Measurements from ENCODE around the gene RABAC1. TPM values are rescaled to one million over a fixed set of nuclear protein-coding genes. Genes with fewer than 3 reads are reported as not detected.
"Not testable (repeated sequence)": the region's sequence is repeated elsewhere in the genome, so short reads cannot be mapped to it uniquely, and the experiment has no call there.

The RABAC1 gene
- total and polyA plus RNA-seq, 5 donors from 2014 or later: 94.0 to 261 (median 222) TPM

DNA sequence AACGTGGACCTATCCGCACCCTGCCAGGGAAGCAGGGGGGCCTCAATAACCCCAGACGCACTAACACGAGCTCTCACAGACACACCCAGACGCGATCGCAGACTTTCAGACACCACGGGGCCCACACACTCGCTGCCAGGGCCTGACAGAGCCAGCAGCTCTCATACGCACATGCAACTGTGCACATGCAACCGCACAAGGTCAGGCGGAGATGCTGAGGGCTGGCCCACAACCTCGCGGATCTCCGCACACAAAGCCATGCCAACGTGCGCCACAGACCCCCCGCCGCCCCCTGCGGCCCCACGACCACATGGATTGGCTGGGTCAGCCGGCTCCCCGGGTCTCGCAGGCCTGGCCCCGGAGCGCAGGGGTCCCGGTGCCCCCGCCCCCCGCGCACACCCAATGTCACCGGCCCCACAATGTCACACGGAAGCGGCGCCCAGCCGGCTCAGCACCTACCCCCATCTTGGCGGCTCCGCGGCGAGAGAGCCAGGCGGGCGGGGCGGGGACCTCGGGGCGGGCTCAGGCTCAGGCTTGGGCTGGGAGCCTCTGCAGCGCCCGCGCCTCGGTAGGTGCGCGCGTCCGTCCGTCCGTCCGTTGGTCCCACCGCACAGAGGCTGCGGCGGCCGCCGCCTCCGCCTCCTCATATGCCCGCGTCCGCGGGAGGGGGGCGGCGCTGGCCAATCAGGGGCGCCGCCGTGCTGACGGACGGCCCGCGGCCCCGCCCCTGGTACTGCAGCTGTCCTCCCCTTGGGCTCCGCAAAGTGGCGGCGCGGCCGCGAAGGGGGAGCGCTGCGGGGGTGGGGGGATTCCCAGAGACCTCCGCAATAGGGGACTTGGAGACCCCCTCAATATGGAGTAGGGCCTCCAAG, 34.7 kb upstream of the RABAC1 start, which contains the start of gene ATP1A3:
Gene ATP1A3, minus strand, starts transcription at position 619 of the 872 bp plus-strand sequence. Its CDS starts 154 bp downstream, at position 465.
- peak; percentile 58 to 66 (median 63) for DNase-seq
- Histone ChIP-seq H3K4me1 (ENCODE audit: control insufficient read depth, insufficient read depth, low read length, poor library complexity, severe bottlenecking) (peaks cover 32% of the 10 kb centered on the region), H3K36me3 (ENCODE audit: control insufficient read depth, insufficient read depth, low read length) (no peaks in the 10 kb centered on the region), H3K4me3 (ENCODE audit: low read depth, low read length) (peak within 1 kb of the TSS; percentile 57), H3K27me3 (ENCODE audit: control insufficient read depth, insufficient read depth, low read length) (peaks cover 13% of the 10 kb centered on the region), H3K9me3 (ENCODE audit: control insufficient read depth in 2 of 2, low read length in 2 of 2) (no peaks in the 10 kb centered on the region), H3K27ac (ENCODE audit: insufficient read depth, low read length, poor library complexity, severe bottlenecking) (no peak within 1 kb of the TSS)
- peaks cover 0 to 5% (median 0%) of the 10 kb centered on the region in 7 donors for H3K9me3 Mint-ChIP-seq
- peak within 1 kb of the TSS in 2 of 3 donors; percentile 7 to 78 for H3K27ac Mint-ChIP-seq
- H3K27me3 Mint-ChIP-seq: peaks cover 27% of the 10 kb centered on the region
- peaks cover 0 to 43% (median 15%) of the 10 kb centered on the region in 4 donors for H3K4me1 Mint-ChIP-seq
- H3K4me3 Mint-ChIP-seq: peak within 1 kb of the TSS; percentile 85 to 92 (median 87)
- peaks cover 3% of the 10 kb centered on the region for H3K36me3 Mint-ChIP-seq
- ATAC-seq (ENCODE audit: low read depth in 2 of 2): peak; percentile 67 to 76

DNA sequence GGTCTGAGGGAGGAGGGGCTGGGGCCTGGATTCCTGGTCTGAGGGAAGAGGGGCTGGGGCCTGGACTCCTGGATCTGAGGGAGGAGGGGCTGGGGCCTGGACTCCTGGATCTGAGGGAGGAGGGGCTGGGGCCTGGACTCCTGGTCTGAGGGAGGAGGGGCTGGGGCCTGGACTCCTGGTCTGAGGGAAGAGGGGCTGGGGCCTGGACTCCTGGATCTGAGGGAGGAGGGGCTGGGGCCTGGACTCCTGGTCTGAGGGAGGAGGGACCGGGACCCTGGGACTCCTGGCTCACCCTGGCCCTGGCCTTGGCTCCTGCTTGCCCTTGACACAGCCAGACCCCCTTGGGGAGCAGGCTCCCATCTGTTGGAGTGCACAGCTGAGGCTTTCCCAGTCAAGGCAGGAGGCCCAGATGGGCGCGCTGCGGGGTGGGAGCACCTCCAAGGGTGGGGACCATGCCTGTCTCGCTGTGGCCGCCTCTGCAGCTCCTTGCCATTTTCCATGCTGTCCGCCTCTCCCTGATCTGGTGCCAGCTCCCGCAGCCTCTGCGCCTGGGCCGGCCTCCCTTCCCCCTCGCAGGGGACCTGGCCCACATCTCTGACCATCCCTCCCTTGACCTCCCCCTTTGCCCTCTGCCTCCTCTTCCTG, 32.9 kb upstream of the RABAC1 start:
- H3K27me3 Mint-ChIP-seq: peaks cover 14% of the 10 kb centered on the region
- not testable (repeated sequence) for H3K9me3 Mint-ChIP-seq; DNase-seq; H3K27ac ChIP-seq (ENCODE audit: insufficient read depth, low read length, poor library complexity, severe bottlenecking); ATAC-seq (ENCODE audit: low read depth in 2 of 2); H3K36me3 ChIP-seq (ENCODE audit: control insufficient read depth, insufficient read depth, low read length); H3K9me3 ChIP-seq (ENCODE audit: control insufficient read depth in 2 of 2, low read length in 2 of 2); H3K4me3 ChIP-seq (ENCODE audit: low read depth, low read length)
- Histone ChIP-seq H3K4me1 (ENCODE audit: control insufficient read depth, insufficient read depth, low read length, poor library complexity, severe bottlenecking) (peaks cover 19% of the 10 kb centered on the region), H3K27me3 (ENCODE audit: control insufficient read depth, insufficient read depth, low read length) (peaks cover 11% of the 10 kb centered on the region)
- peaks cover 11% of the 10 kb centered on the region for H3K36me3 Mint-ChIP-seq
- peak overlapping the region in 1 of 3 donors; percentile 27 for H3K27ac Mint-ChIP-seq
- peak overlapping the region in 1 of 4 donors; percentile 75 for H3K4me3 Mint-ChIP-seq
- peaks cover 0 to 32% (median 15%) of the 10 kb centered on the region in 4 donors for H3K4me1 Mint-ChIP-seq

- H3K4me1 Mint-ChIP-seq: peaks cover 0 to 22% (median 10%) of the 10 kb centered on the region in 4 donors
- no peak overlapping the region for H3K4me3 ChIP-seq (ENCODE audit: low read depth, low read length)
- H3K36me3 Mint-ChIP-seq: peaks cover 13% of the 10 kb centered on the region
- H3K27ac Mint-ChIP-seq: no peak overlapping the region
- H3K4me1 ChIP-seq (ENCODE audit: control insufficient read depth, insufficient read depth, low read length, poor library complexity, severe bottlenecking): peaks cover 19% of the 10 kb centered on the region
- no peaks in the 10 kb centered on the region for H3K36me3 ChIP-seq (ENCODE audit: control insufficient read depth, insufficient read depth, low read length)
- no peak for DNase-seq
- no peak overlapping the region for H3K27ac ChIP-seq (ENCODE audit: insufficient read depth, low read length, poor library complexity, severe bottlenecking)
- peak overlapping the region in 1 of 4 donors; percentile 59 for H3K4me3 Mint-ChIP-seq
- H3K9me3 ChIP-seq (ENCODE audit: control insufficient read depth in 2 of 2, low read length in 2 of 2): no peaks in the 10 kb centered on the region
- peaks cover 5% of the 10 kb centered on the region for H3K27me3 Mint-ChIP-seq
- ATAC-seq (ENCODE audit: low read depth in 2 of 2): no peak
- H3K27me3 ChIP-seq (ENCODE audit: control insufficient read depth, insufficient read depth, low read length): peaks cover 6% of the 10 kb centered on the region
- peaks cover 0 to 4% (median 0%) of the 10 kb centered on the region in 7 donors for H3K9me3 Mint-ChIP-seq
Observed at GRCh38 chr19:41991025-41991424, 31.9 kb upstream of the RABAC1 start.

GRCh38 chr19:41990615-41991014, 31.5 kb upstream of the RABAC1 start:
- DNase-seq: no peak
- Histone ChIP-seq H3K9me3 (ENCODE audit: control insufficient read depth in 2 of 2, low read length in 2 of 2) (no peaks in the 10 kb centered on the region), H3K27me3 (ENCODE audit: control insufficient read depth, insufficient read depth, low read length) (peaks cover 6% of the 10 kb centered on the region), H3K4me3 (ENCODE audit: low read depth, low read length) (no peak overlapping the region), H3K4me1 (ENCODE audit: control insufficient read depth, insufficient read depth, low read length, poor library complexity, severe bottlenecking) (peaks cover 19% of the 10 kb centered on the region), H3K27ac (ENCODE audit: insufficient read depth, low read length, poor library complexity, severe bottlenecking) (no peak overlapping the region), H3K36me3 (ENCODE audit: control insufficient read depth, insufficient read depth, low read length) (no peaks in the 10 kb centered on the region)
- H3K36me3 Mint-ChIP-seq: peaks cover 13% of the 10 kb centered on the region
- H3K9me3 Mint-ChIP-seq: peaks cover 0 to 4% (median 0%) of the 10 kb centered on the region in 7 donors
- no peak overlapping the region for H3K4me3 Mint-ChIP-seq
- peaks cover 0 to 22% (median 9%) of the 10 kb centered on the region in 4 donors for H3K4me1 Mint-ChIP-seq
- ATAC-seq (ENCODE audit: low read depth in 2 of 2): no peak
- peaks cover 5% of the 10 kb centered on the region for H3K27me3 Mint-ChIP-seq
- H3K27ac Mint-ChIP-seq: no peak overlapping the region

DNA sequence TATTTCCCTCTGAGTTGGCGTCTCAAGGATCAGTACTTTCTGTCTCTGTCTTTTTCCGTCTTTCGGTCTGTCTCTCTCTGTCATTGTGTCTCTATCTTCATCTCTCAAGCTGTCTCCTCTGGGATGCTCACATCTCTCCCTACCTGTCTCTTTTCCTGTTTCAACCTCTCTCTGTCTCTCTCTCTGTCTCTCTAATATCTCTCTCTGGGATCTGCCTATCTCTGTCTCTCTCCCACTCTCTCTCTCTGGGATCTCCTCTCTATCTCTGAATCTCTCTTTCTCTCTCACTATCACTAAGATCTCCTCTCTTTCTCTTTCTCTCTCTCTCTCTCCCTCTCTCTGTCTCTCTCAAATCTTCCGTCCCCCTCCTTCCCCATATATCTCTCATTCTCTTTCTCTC, 30.9 kb upstream of the RABAC1 start:
- DNase-seq: no peak

DNA sequence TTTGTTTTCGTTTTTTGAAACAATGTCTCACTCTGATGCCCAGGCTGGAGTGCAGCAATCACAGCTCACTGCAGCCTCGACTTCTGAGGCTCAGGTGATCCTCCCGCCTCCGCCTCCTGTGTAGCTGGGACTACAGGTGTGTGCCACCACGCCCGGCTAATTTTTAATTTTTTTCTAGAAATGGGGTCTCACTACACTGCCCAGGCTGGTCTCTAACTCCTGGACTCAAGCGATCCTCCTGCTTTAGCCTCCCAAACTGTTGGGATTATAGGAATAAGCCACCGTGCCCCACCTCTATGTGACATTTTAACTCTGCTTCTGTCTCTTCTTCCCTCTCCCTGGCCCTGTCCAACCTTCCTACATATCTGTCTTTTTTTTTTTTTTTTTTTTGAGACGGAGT, 29.8 kb upstream of the RABAC1 start:
- Mint-ChIP-seq H3K4me3 (no peak overlapping the region), H3K4me1 (peaks cover 0 to 10% (median 5%) of the 10 kb centered on the region in 4 donors), H3K27ac (no peak overlapping the region), H3K27me3 (peaks cover 5% of the 10 kb centered on the region), H3K9me3 (peaks cover 0 to 2% (median 0%) of the 10 kb centered on the region in 7 donors), H3K36me3 (peaks cover 10% of the 10 kb centered on the region)
- no peaks in the 10 kb centered on the region for H3K27me3 ChIP-seq (ENCODE audit: control insufficient read depth, insufficient read depth, low read length)
- no peak overlapping the region for H3K4me3 ChIP-seq (ENCODE audit: low read depth, low read length)
- peaks cover 11% of the 10 kb centered on the region for H3K4me1 ChIP-seq (ENCODE audit: control insufficient read depth, insufficient read depth, low read length, poor library complexity, severe bottlenecking)
- no peak overlapping the region for H3K27ac ChIP-seq (ENCODE audit: insufficient read depth, low read length, poor library complexity, severe bottlenecking)
- H3K36me3 ChIP-seq (ENCODE audit: control insufficient read depth, insufficient read depth, low read length): no peaks in the 10 kb centered on the region
- no peaks in the 10 kb centered on the region for H3K9me3 ChIP-seq (ENCODE audit: control insufficient read depth in 2 of 2, low read length in 2 of 2)
- no peak for ATAC-seq (ENCODE audit: low read depth in 2 of 2)
- no peak for DNase-seq

More for the DNA sequence above, 30.9 kb upstream of the RABAC1 start:
- H3K27ac Mint-ChIP-seq: no peak overlapping the region
- H3K9me3 ChIP-seq (ENCODE audit: control insufficient read depth in 2 of 2, low read length in 2 of 2): no peaks in the 10 kb centered on the region
- no peak overlapping the region for H3K4me3 Mint-ChIP-seq
- H3K27ac ChIP-seq (ENCODE audit: insufficient read depth, low read length, poor library complexity, severe bottlenecking): no peak overlapping the region
- H3K27me3 ChIP-seq (ENCODE audit: control insufficient read depth, insufficient read depth, low read length): peaks cover 2% of the 10 kb centered on the region
- H3K9me3 Mint-ChIP-seq: peaks cover 0 to 2% (median 0%) of the 10 kb centered on the region in 7 donors
- peaks cover 19% of the 10 kb centered on the region for H3K4me1 ChIP-seq (ENCODE audit: control insufficient read depth, insufficient read depth, low read length, poor library complexity, severe bottlenecking)
- H3K36me3 ChIP-seq (ENCODE audit: control insufficient read depth, insufficient read depth, low read length): no peaks in the 10 kb centered on the region
- H3K4me3 ChIP-seq (ENCODE audit: low read depth, low read length): no peak overlapping the region
- ATAC-seq (ENCODE audit: low read depth in 2 of 2): no peak
- H3K36me3 Mint-ChIP-seq: peaks cover 13% of the 10 kb centered on the region
- H3K4me1 Mint-ChIP-seq: peaks cover 0 to 16% (median 6%) of the 10 kb centered on the region in 4 donors
- peaks cover 5% of the 10 kb centered on the region for H3K27me3 Mint-ChIP-seq

DNA sequence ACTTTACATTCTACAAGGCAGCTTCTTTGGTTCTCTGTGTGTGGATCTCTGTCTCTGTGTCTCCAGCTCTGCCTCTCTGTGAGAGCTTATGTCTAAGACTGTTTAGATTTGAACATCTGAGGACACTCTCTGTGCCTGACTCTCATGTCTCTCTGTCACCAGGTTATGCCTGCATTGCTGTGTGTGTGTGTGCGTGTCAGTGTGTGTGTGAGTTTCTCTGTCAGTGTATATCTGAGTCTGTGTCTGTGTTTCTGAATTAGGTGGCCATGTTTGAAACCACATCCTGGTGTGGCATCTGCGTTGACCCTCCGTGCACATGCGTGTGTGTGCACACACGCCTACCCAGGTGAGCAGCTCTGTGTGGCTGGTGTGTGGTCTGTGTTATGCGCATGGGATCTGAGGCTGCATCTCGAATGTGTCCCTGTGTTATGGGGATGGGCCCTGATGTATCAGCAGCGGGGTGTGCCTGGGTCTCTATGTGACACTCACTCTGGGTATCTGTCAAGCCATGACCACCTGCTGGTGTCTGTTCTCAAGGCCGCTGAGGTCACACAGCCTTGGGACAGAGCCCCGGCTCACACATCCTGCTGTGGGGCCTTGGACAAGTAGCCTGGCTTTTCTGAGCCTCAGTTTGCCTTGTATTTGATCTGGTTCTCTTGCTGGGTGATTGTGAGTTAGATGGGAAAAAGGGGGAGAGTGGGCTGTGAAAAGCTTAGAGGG, 28.2 kb upstream of the RABAC1 start:
- peak overlapping the region in 1 of 3 donors; percentile 67 for H3K27ac Mint-ChIP-seq
- H3K4me3 Mint-ChIP-seq: no peak overlapping the region

More for the DNA sequence above, 28.2 kb upstream of the RABAC1 start:
- H3K9me3 Mint-ChIP-seq: no peaks in the 10 kb centered on the region
- no peak overlapping the region for H3K27ac ChIP-seq (ENCODE audit: insufficient read depth, low read length, poor library complexity, severe bottlenecking)
- H3K4me1 Mint-ChIP-seq: no peaks in the 10 kb centered on the region
- no peak overlapping the region for H3K4me3 ChIP-seq (ENCODE audit: low read depth, low read length)
- no peaks in the 10 kb centered on the region for H3K4me1 ChIP-seq (ENCODE audit: control insufficient read depth, insufficient read depth, low read length, poor library complexity, severe bottlenecking)
- H3K36me3 ChIP-seq (ENCODE audit: control insufficient read depth, insufficient read depth, low read length): no peaks in the 10 kb centered on the region
- H3K27me3 ChIP-seq (ENCODE audit: control insufficient read depth, insufficient read depth, low read length): no peaks in the 10 kb centered on the region
- H3K36me3 Mint-ChIP-seq: peaks cover 10% of the 10 kb centered on the region
- no peak for DNase-seq
- no peak for ATAC-seq (ENCODE audit: low read depth in 2 of 2)
- H3K9me3 ChIP-seq (ENCODE audit: control insufficient read depth in 2 of 2, low read length in 2 of 2): no peaks in the 10 kb centered on the region
- no peaks in the 10 kb centered on the region for H3K27me3 Mint-ChIP-seq

Measured in CD4-positive, CD25-positive, alpha-beta regulatory T cell (primary cell).